Measurements from ENCODE around the gene GABRE. TPM values are rescaled to one million over a fixed set of nuclear protein-coding genes. Genes with fewer than 3 reads are reported as not detected.

Gene GABRE
- total RNA-seq, 6 experiments from 2014 or later = 1.2 to 8.4 (median 5.5) TPM

GRCh38 chrX:151985955-151986354, 11.5 kb upstream of the GABRE start:
- H3K4me3 ChIP-seq = no peak overlapping the region
- H3K9me3 ChIP-seq = no peaks in the 10 kb centered on the region
- no peaks in the 10 kb centered on the region for H3K4me1 ChIP-seq
- WGBS (ENCODE audit: insufficient coverage, low coverage, low lambda C conversion rate, missing lambda C conversion rate) = 27% methylated on average over 3 of the region's 3 CpGs
- ATAC-seq = peak in 2 of 4 donors; percentile 52 to 76
- no peak overlapping the region for H3K27ac ChIP-seq
- no peak for TF ChIP-seq CTCF (IDR thresholded peaks at IDR 0.05)
- TF ChIP-seq POLR2A (IDR thresholded peaks at IDR 0.05) = no peak
- H3K36me3 ChIP-seq = no peaks in the 10 kb centered on the region
- DNase-seq = no peak
- H3K27me3 ChIP-seq = no peaks in the 10 kb centered on the region
- intact Hi-C loops (cut with DNase I) = no loop called here

- no peak for TF ChIP-seq POLR2A (IDR thresholded peaks at IDR 0.05)
- no peak for TF ChIP-seq CTCF (IDR thresholded peaks at IDR 0.05)
- Histone ChIP-seq H3K4me3 (no peak overlapping the region), H3K27me3 (no peaks in the 10 kb centered on the region), H3K9me3 (no peaks in the 10 kb centered on the region), H3K36me3 (no peaks in the 10 kb centered on the region), H3K27ac (no peak overlapping the region), H3K4me1 (no peaks in the 10 kb centered on the region)
- 19% methylated on average over 2 of the region's 4 CpGs for WGBS (ENCODE audit: insufficient coverage, low coverage, low lambda C conversion rate, missing lambda C conversion rate)
- intact Hi-C loops (cut with DNase I) = no loop called here
- ATAC-seq = no peak
- DNase-seq = no peak
Measured at GRCh38 chrX:151985531-151985930, 11.1 kb upstream of the GABRE start.

DNA sequence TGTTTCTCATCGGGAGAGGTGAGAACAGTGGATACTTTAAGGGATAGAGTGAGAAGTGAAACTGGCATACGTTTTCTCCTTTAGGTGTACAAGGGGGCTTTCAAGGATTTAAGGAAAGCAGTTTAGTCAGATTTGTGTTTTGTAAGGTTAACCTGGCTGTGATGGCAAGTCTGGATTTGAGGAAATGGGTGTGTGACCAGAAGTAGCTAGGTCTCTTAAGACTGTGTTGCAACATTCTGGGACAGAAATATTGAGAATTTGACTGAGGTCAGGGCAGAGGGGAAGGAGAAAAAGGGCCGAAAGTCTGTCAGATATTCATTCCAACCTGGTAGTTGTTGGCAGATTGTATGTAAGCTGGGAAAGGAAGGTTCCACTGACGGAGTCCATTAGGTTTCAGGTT, 10.4 kb upstream of the GABRE start:
- Histone ChIP-seq H3K9me3 (no peaks in the 10 kb centered on the region), H3K4me1 (no peaks in the 10 kb centered on the region), H3K36me3 (no peaks in the 10 kb centered on the region), H3K27ac (no peak overlapping the region), H3K27me3 (no peaks in the 10 kb centered on the region), H3K4me3 (no peak overlapping the region)
- 47% methylated on average over 4 of the region's 4 CpGs for WGBS (ENCODE audit: insufficient coverage, low coverage, low lambda C conversion rate, missing lambda C conversion rate)
- intact Hi-C loops (cut with DNase I) = no loop called here
- no peak for TF ChIP-seq CTCF (IDR thresholded peaks at IDR 0.05)
- no peak for TF ChIP-seq POLR2A (IDR thresholded peaks at IDR 0.05)
- no peak for DNase-seq
- ATAC-seq = no peak

DNA sequence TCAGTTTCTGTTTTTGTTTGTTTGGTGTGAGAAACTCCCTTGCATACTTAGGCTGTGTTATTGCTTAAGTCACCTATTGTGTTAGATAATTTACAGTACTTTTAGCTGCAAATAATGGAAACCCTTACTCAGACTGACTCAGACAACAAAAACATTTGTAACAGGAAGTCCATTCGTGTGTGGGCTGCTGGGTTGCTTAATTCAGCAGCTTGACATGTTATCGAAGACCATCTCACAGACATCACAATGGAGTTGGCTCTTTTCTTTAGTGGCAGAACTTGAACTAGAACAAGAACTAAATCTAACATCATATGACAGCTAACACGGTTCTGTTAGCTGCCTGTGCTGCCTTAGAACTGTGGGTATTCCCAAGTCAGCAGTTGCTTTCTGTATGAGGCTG, 9.9 kb upstream of the GABRE start:
- DNase-seq (no peak), ATAC-seq (peak in 2 of 4 donors; percentile 41 to 49)
- Histone ChIP-seq H3K4me3 (no peak overlapping the region), H3K9me3 (no peaks in the 10 kb centered on the region), H3K4me1 (no peaks in the 10 kb centered on the region), H3K27me3 (no peaks in the 10 kb centered on the region), H3K36me3 (no peaks in the 10 kb centered on the region), H3K27ac (no peak overlapping the region)
- no peak for TF ChIP-seq CTCF (IDR thresholded peaks at IDR 0.05)
- TF ChIP-seq POLR2A (IDR thresholded peaks at IDR 0.05) = no peak
- 33% methylated on average over 3 of the region's 3 CpGs for WGBS (ENCODE audit: insufficient coverage, low coverage, low lambda C conversion rate, missing lambda C conversion rate)
- intact Hi-C loops (cut with DNase I) = no loop called here

- H3K4me1 ChIP-seq = no peaks in the 10 kb centered on the region
- no peak overlapping the region for H3K27ac ChIP-seq
- H3K4me3 ChIP-seq = no peak overlapping the region
- H3K27me3 ChIP-seq = no peaks in the 10 kb centered on the region
- H3K36me3 ChIP-seq = no peaks in the 10 kb centered on the region
- no peaks in the 10 kb centered on the region for H3K9me3 ChIP-seq
- no peak for DNase-seq
- TF ChIP-seq POLR2A (IDR thresholded peaks at IDR 0.05) = no peak
- TF ChIP-seq CTCF (IDR thresholded peaks at IDR 0.05) = no peak
- ATAC-seq = no peak
- intact Hi-C loops (cut with DNase I) = no loop called here
Measured at GRCh38 chrX:151983186-151983585, 8.7 kb upstream of the GABRE start.
